ENCODE measurements around the gene LZTS3. TPM values are rescaled to one million over a fixed set of nuclear protein-coding genes. Genes with fewer than 3 reads are reported as not detected.
A peak's percentile ranks its signal among the peaks of the same experiment; 100 is the strongest.

The LZTS3 gene
- total and polyA plus RNA-seq, 2 of the 13 experiments (the other 11 are each of a cell fraction or from before 2014, with no cell fraction given), result 10.1 to 31.3 TPM

DNA sequence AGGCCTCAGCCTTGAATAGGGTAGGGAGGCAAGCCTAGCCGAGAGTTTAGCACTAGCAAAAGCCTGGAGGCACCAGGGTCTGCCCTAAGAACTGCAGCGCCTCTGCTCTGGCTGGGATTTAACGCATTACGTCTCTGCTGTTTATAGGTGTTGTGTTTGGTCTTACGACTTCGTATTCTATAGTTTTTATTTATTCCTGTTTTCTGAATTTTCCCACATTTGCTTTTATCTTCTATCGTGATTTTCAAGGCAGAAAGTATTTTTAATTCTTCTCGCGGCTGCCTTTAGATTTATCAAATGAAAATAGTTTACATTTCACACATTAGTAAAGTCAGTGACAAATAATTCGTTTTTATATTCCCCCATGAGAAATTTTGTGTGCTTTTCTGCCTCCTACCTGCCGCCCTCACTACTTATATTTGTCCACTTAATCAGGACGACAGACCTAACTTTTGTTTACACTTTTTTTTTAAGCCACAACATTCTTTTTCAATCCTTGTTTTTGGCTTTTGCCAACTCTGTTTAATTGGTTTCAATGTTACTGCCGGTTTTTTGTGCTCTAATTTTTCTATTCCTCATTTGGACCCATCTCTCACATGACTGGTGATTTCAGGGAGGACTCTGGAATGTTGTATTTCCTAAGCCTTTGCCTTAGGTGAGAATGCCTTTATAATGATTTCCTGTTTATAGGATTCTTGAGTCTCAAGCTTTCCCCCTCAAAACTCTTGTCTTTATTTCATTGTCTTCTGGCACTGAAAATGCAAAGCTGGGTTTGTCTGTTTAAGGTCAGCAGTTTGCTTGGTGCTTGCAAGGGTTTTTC is 1.3 kb upstream of the LZTS3 start (continued):
- TF ChIP-seq, protein P1, sequence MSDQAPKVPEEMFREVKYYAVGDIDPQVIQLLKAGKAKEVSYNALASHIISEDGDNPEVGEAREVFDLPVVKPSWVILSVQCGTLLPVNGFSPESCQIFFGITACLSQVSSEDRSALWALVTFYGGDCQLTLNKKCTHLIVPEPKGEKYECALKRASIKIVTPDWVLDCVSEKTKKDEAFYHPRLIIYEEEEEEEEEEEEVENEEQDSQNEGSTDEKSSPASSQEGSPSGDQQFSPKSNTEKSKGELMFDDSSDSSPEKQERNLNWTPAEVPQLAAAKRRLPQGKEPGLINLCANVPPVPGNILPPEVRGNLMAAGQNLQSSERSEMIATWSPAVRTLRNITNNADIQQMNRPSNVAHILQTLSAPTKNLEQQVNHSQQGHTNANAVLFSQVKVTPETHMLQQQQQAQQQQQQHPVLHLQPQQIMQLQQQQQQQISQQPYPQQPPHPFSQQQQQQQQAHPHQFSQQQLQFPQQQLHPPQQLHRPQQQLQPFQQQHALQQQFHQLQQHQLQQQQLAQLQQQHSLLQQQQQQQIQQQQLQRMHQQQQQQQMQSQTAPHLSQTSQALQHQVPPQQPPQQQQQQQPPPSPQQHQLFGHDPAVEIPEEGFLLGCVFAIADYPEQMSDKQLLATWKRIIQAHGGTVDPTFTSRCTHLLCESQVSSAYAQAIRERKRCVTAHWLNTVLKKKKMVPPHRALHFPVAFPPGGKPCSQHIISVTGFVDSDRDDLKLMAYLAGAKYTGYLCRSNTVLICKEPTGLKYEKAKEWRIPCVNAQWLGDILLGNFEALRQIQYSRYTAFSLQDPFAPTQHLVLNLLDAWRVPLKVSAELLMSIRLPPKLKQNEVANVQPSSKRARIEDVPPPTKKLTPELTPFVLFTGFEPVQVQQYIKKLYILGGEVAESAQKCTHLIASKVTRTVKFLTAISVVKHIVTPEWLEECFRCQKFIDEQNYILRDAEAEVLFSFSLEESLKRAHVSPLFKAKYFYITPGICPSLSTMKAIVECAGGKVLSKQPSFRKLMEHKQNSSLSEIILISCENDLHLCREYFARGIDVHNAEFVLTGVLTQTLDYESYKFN (CRISPR knock-in tag; conservative IDR thresholded peaks at IDR 0.05), result no peak; the same call in 1 of the 2 replicates
- TF ChIP-seq, protein P2, sequence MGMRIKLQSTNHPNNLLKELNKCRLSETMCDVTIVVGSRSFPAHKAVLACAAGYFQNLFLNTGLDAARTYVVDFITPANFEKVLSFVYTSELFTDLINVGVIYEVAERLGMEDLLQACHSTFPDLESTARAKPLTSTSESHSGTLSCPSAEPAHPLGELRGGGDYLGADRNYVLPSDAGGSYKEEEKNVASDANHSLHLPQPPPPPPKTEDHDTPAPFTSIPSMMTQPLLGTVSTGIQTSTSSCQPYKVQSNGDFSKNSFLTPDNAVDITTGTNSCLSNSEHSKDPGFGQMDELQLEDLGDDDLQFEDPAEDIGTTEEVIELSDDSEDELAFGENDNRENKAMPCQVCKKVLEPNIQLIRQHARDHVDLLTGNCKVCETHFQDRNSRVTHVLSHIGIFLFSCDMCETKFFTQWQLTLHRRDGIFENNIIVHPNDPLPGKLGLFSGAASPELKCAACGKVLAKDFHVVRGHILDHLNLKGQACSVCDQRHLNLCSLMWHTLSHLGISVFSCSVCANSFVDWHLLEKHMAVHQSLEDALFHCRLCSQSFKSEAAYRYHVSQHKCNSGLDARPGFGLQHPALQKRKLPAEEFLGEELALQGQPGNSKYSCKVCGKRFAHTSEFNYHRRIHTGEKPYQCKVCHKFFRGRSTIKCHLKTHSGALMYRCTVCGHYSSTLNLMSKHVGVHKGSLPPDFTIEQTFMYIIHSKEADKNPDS (CRISPR knock-in tag; IDR thresholded peaks at IDR 0.05), result no peak
- TF ChIP-seq GTF2F1 (IDR thresholded peaks at IDR 0.05; ENCODE audit: low read length) (no peak), ZNF350 (CRISPR knock-in tag; IDR thresholded peaks at IDR 0.05; ENCODE audit: borderline replicate concordance, low read depth) (0 out of 2 replicates have a peak, but pooled peaks have one; percentile 5), ZNF20 (CRISPR knock-in tag; IDR thresholded peaks at IDR 0.05) (peak; percentile 78; the same call in 1 of the 2 replicates), MAF1 (CRISPR knock-in tag; IDR thresholded peaks at IDR 0.05; ENCODE audit: borderline replicate concordance) (no peak), SMC3 (IDR thresholded peaks at IDR 0.05; ENCODE audit: low read length) (peak; percentile 2; the same call in 1 of the 2 replicates), ZNF850 (CRISPR knock-in tag; conservative IDR thresholded peaks at IDR 0.05) (0 out of 2 replicates have a peak, but pooled peaks have one; percentile 65), ZNF282 (IDR thresholded peaks at IDR 0.05; ENCODE audit: partially characterized antibody) (no peak), DNMT3B (CRISPR knock-in tag; conservative IDR thresholded peaks at IDR 0.05) (peak; percentile 8), ZSCAN30 (CRISPR knock-in tag; IDR thresholded peaks at IDR 0.05) (0 out of 2 replicates have a peak, but pooled peaks have one; percentile 2), ZNF33A (CRISPR knock-in tag; IDR thresholded peaks at IDR 0.05; ENCODE audit: borderline replicate concordance) (0 out of 2 replicates have a peak, but pooled peaks have one; percentile 74), ZSCAN31 (CRISPR knock-in tag; IDR thresholded peaks at IDR 0.05; ENCODE audit: low read depth) (0 out of 2 replicates have a peak, but pooled peaks have one; percentile 16), ZNF263 (CRISPR knock-in tag; IDR thresholded peaks at IDR 0.05) (peak; percentile 78; the same call in 1 of the 2 replicates), ZNF333 (CRISPR knock-in tag; IDR thresholded peaks at IDR 0.05; ENCODE audit: borderline replicate concordance) (0 out of 2 replicates have a peak, but pooled peaks have one; percentile 17)
- TF ChIP-seq, protein P3, sequence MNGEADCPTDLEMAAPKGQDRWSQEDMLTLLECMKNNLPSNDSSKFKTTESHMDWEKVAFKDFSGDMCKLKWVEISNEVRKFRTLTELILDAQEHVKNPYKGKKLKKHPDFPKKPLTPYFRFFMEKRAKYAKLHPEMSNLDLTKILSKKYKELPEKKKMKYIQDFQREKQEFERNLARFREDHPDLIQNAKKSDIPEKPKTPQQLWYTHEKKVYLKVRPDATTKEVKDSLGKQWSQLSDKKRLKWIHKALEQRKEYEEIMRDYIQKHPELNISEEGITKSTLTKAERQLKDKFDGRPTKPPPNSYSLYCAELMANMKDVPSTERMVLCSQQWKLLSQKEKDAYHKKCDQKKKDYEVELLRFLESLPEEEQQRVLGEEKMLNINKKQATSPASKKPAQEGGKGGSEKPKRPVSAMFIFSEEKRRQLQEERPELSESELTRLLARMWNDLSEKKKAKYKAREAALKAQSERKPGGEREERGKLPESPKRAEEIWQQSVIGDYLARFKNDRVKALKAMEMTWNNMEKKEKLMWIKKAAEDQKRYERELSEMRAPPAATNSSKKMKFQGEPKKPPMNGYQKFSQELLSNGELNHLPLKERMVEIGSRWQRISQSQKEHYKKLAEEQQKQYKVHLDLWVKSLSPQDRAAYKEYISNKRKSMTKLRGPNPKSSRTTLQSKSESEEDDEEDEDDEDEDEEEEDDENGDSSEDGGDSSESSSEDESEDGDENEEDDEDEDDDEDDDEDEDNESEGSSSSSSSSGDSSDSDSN (CRISPR knock-in tag; IDR thresholded peaks at IDR 0.05), result peak; percentile 25
- TF ChIP-seq, protein P4, sequence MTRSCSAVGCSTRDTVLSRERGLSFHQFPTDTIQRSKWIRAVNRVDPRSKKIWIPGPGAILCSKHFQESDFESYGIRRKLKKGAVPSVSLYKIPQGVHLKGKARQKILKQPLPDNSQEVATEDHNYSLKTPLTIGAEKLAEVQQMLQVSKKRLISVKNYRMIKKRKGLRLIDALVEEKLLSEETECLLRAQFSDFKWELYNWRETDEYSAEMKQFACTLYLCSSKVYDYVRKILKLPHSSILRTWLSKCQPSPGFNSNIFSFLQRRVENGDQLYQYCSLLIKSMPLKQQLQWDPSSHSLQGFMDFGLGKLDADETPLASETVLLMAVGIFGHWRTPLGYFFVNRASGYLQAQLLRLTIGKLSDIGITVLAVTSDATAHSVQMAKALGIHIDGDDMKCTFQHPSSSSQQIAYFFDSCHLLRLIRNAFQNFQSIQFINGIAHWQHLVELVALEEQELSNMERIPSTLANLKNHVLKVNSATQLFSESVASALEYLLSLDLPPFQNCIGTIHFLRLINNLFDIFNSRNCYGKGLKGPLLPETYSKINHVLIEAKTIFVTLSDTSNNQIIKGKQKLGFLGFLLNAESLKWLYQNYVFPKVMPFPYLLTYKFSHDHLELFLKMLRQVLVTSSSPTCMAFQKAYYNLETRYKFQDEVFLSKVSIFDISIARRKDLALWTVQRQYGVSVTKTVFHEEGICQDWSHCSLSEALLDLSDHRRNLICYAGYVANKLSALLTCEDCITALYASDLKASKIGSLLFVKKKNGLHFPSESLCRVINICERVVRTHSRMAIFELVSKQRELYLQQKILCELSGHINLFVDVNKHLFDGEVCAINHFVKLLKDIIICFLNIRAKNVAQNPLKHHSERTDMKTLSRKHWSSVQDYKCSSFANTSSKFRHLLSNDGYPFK (CRISPR knock-in tag; IDR thresholded peaks at IDR 0.05; ENCODE audit: borderline replicate concordance), result 0 out of 2 replicates have a peak, but pooled peaks have one; percentile 2
